Peyer's patch (tissue), 4 donors: ENCODE results near the gene CHST7.
"Not testable (repeated sequence)": the region's sequence is repeated elsewhere in the genome, so short reads cannot be mapped to it uniquely, and the experiment has no call there.

ENCODE experiments used
- CTCF ChIP-seq, 6 experiments: fragments of 450-650 bp in 4 of 6; fragments of 200-600 bp in 2 of 6; sonication (generic) in 1 of 6; IDR thresholded peaks; one replicate each; pipeline ENCODE4 v1.5.1; 2017 to 2019; ENCODE audit warnings: antibody characterized with exemption in 6 of 6, mild to moderate bottlenecking in 3 of 6, moderate library complexity in 1 of 6
- POLR2A ChIP-seq, 2 donors: fragments of 450-650 bp; IDR thresholded peaks; one replicate each; pipeline ENCODE4 v1.5.1; 2017; ENCODE audit warnings: antibody characterized with exemption in 2 of 2, mild to moderate bottlenecking in 2 of 2, moderate library complexity in 2 of 2

DNA sequence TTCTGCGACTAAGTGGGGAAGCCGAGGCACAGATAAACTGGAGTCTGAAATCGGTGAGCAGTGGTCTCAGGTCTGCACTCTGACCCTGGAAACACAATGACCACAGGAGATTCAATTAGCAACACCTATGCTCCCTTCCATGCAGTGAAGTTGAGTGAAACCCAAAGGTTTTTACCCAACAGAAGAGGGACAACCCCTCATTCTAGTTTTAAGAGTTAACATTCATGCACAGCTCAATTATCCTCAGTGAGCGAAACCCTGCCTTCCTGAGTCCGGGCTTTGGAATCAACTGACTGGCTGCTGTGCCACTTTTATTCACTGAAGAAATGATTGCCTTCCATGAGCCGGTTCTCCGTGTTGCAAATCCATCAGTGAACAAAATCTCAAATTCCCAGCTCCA is 29.0 kb upstream of the CHST7 start:
- TF ChIP-seq CTCF, POLR2A (IDR thresholded peaks at IDR 0.05): not testable (repeated sequence)
